Suprapubic skin (tissue), 4 donors: Measurements from ENCODE around the gene UBE2K. TPM values are rescaled to one million over a fixed set of nuclear protein-coding genes. Genes with fewer than 3 reads are reported as not detected.
"Not testable (repeated sequence)": the region's sequence is repeated elsewhere in the genome, so short reads cannot be mapped to it uniquely, and the experiment has no call there.

Experiments used
- DNase-seq, 2 donors: peaks; one replicate each; pipeline ENCODE4 v3.0.0-alpha.2; 2019; ENCODE audit warnings: low spot score in 2 of 2
- H3K27ac ChIP-seq: fragments of 200-600 bp; sonication (generic); one replicate; pipeline ENCODE4 v1.5.1; 2019
- H3K27me3 ChIP-seq: fragments of 200-600 bp; sonication (generic); one replicate; pipeline ENCODE4 v1.5.1; 2019
- H3K36me3 ChIP-seq: fragments of 200-600 bp; sonication (generic); one replicate; pipeline ENCODE4 v1.5.1; 2019
- H3K4me1 ChIP-seq: fragments of 200-600 bp; sonication (generic); one replicate; pipeline ENCODE4 v1.5.1; 2019
- H3K4me3 ChIP-seq: fragments of 200-600 bp; sonication (generic); one replicate; pipeline ENCODE4 v1.5.1; 2019; ENCODE audit warnings: mild to moderate bottlenecking
- H3K9me3 ChIP-seq: fragments of 200-600 bp; sonication (generic); one replicate; pipeline ENCODE4 v1.5.1; 2019
- CTCF ChIP-seq, 2 donors: fragments of 200-600 bp in 1 of 2; fragments of 450-650 bp in 1 of 2; sonication (generic) in 1 of 2; IDR thresholded peaks; one replicate each; pipeline ENCODE4 v1.5.1; 2016 to 2019; ENCODE audit warnings: antibody characterized with exemption in 2 of 2, mild to moderate bottlenecking in 1 of 2, moderate library complexity in 1 of 2
- EP300 ChIP-seq: sonication (generic); formaldehyde crosslinking; IDR thresholded peaks from one replicate; pipeline ENCODE4 v1.6.1; 2017; ENCODE audit warnings: antibody characterized with exemption
- POLR2A ChIP-seq, 2 donors: fragments of 450-650 bp; IDR thresholded peaks; one replicate each; pipeline ENCODE4 v1.6.1; 2017; ENCODE audit warnings: antibody characterized with exemption in 2 of 2, mild to moderate bottlenecking in 2 of 2, moderate library complexity in 2 of 2
- POLR2AphosphoS5 ChIP-seq, 3 donors: sonication (generic); formaldehyde crosslinking; IDR thresholded peaks; one replicate each; pipeline ENCODE4 v1.6.1; 2017; ENCODE audit warnings: antibody characterized with exemption in 3 of 3
- WGBS: methylation state at CpG from one replicate; pipeline ENCODE4 v1.1.5; 2018; 5-methylcytosine and 5-hydroxymethylcytosine counted together
- total RNA-seq, 4 donors: library from RNA; depleted of rRNA; stranded (reverse); fragments of >200 nt; gene quantifications; one replicate each; pipeline ENCODE4 v1.1.0, GENCODE V29; 2016

UBE2K gene
- total RNA-seq, 4 donors from 2014 or later = 23.0 to 37.2 (median 31.8) TPM

- Histone ChIP-seq H3K4me3 (no peak overlapping the region), H3K9me3 (no peaks in the 10 kb centered on the region), H3K27ac (no peak overlapping the region), H3K27me3 (no peaks in the 10 kb centered on the region), H3K36me3 (peaks cover 46% of the 10 kb centered on the region), H3K4me1 (no peaks in the 10 kb centered on the region)
- no peak for DNase-seq
- TF ChIP-seq POLR2AphosphoS5 (IDR thresholded peaks at IDR 0.05) (no peak), POLR2A (IDR thresholded peaks at IDR 0.05) (no peak), CTCF (IDR thresholded peaks at IDR 0.05) (no peak), EP300 (no peak)
- 95% methylated on average over 54 of the region's 57 CpGs for WGBS
These were observed 73.2 kb downstream of the UBE2K start for GRCh38 chr4:39770969-39771724.

- not testable (repeated sequence) for H3K4me1 ChIP-seq, DNase-seq, H3K27ac ChIP-seq, H3K27me3 ChIP-seq, H3K9me3 ChIP-seq, H3K4me3 ChIP-seq
- peaks cover 31% of the 10 kb centered on the region for H3K36me3 ChIP-seq
- 94% methylated on average over 2 of the region's 2 CpGs for WGBS
These were observed 84.1 kb downstream of the UBE2K start for GRCh38 chr4:39781988-39782387.

- Histone ChIP-seq H3K4me1 (no peaks in the 10 kb centered on the region), H3K27me3 (no peaks in the 10 kb centered on the region), H3K27ac (no peak overlapping the region), H3K9me3 (no peaks in the 10 kb centered on the region), H3K36me3 (peaks cover 5% of the 10 kb centered on the region), H3K4me3 (no peak overlapping the region)
- 45% methylated on average over 1 of the region's 1 CpG for WGBS
- TF ChIP-seq POLR2A (IDR thresholded peaks at IDR 0.05) (no peak), CTCF (IDR thresholded peaks at IDR 0.05) (no peak), EP300 (no peak), POLR2AphosphoS5 (IDR thresholded peaks at IDR 0.05) (no peak)
- DNase-seq = no peak
These were observed 87.1 kb downstream of the UBE2K start for GRCh38 chr4:39785083-39785482.

- no peak overlapping the region for H3K27ac ChIP-seq
- 83% methylated on average over 4 of the region's 4 CpGs for WGBS
- no peaks in the 10 kb centered on the region for H3K9me3 ChIP-seq
- TF ChIP-seq EP300 (no peak), CTCF (IDR thresholded peaks at IDR 0.05) (no peak), POLR2AphosphoS5 (IDR thresholded peaks at IDR 0.05) (no peak), POLR2A (IDR thresholded peaks at IDR 0.05) (no peak)
- DNase-seq = peak in 1 of 2 donors; percentile 4
- H3K27me3 ChIP-seq = no peaks in the 10 kb centered on the region
- H3K4me3 ChIP-seq = no peak overlapping the region
- H3K36me3 ChIP-seq = no peaks in the 10 kb centered on the region
- H3K4me1 ChIP-seq = no peaks in the 10 kb centered on the region
These were observed 88.9 kb downstream of the UBE2K start for GRCh38 chr4:39786838-39787237.

GRCh38 chr4:39792128-39792527, 94.2 kb downstream of the UBE2K start:
- Histone ChIP-seq H3K27me3 (no peaks in the 10 kb centered on the region), H3K36me3 (no peaks in the 10 kb centered on the region), H3K27ac (no peak overlapping the region), H3K4me3 (no peak overlapping the region), H3K4me1 (no peaks in the 10 kb centered on the region), H3K9me3 (no peaks in the 10 kb centered on the region)
- 88% methylated on average over 5 of the region's 5 CpGs for WGBS
- TF ChIP-seq EP300 (no peak), POLR2AphosphoS5 (IDR thresholded peaks at IDR 0.05) (no peak), CTCF (IDR thresholded peaks at IDR 0.05) (no peak), POLR2A (IDR thresholded peaks at IDR 0.05) (no peak)
- no peak for DNase-seq

GRCh38 chr4:39792529-39792928, 94.6 kb downstream of the UBE2K start:
- Histone ChIP-seq H3K27me3 (no peaks in the 10 kb centered on the region), H3K4me1 (no peaks in the 10 kb centered on the region), H3K36me3 (no peaks in the 10 kb centered on the region), H3K9me3 (no peaks in the 10 kb centered on the region), H3K4me3 (no peak overlapping the region), H3K27ac (no peak overlapping the region)
- DNase-seq = no peak
- TF ChIP-seq POLR2AphosphoS5 (IDR thresholded peaks at IDR 0.05) = no peak
- no peak for TF ChIP-seq EP300
- TF ChIP-seq CTCF (IDR thresholded peaks at IDR 0.05) = no peak
- no peak for TF ChIP-seq POLR2A (IDR thresholded peaks at IDR 0.05)
- 84% methylated on average over 3 of the region's 3 CpGs for WGBS

GRCh38 chr4:39792976-39793375, 95.0 kb downstream of the UBE2K start:
- not testable (repeated sequence) for H3K4me3 ChIP-seq, H3K27ac ChIP-seq, H3K36me3 ChIP-seq, H3K9me3 ChIP-seq, DNase-seq, H3K27me3 ChIP-seq, H3K4me1 ChIP-seq
- WGBS = 93% methylated on average over 13 of the region's 13 CpGs
